Hematopoietic multipotent progenitor cell (in vitro differentiated cells): ENCODE data around the gene SLC49A3. TPM values are rescaled to one million over a fixed set of nuclear protein-coding genes. Genes with fewer than 3 reads are reported as not detected.
"Not testable (repeated sequence)": the region's sequence is repeated elsewhere in the genome, so short reads cannot be mapped to it uniquely, and the experiment has no call there.

Experiments used
- DNase-seq, 3 donors: peaks; one replicate each; pipeline ENCODE4 v3.0.0-alpha.2; 2011 to 2015; ENCODE audit warnings: low read depth in 2 of 3, low spot score in 2 of 3
- total RNA-seq: library from RNA; depleted of rRNA; stranded (reverse); fragments of >200 nt; gene quantifications from one replicate; pipeline ENCODE4 v1.2.3, GENCODE V29; 2012

Gene SLC49A3
- total RNA-seq, 1 donor = 5.9 TPM

GRCh38 chr4:704198-704891, 15.4 kb upstream of the SLC49A3 start:
- no peak for DNase-seq

- no peak for DNase-seq
These were observed 14.6 kb upstream of the SLC49A3 start for GRCh38 chr4:703336-704197.

- DNase-seq = no peak
These were observed 13.7 kb upstream of the SLC49A3 start for GRCh38 chr4:702618-703048.

- no peak for DNase-seq
These were observed 11.8 kb upstream of the SLC49A3 start for GRCh38 chr4:700587-701264.

GRCh38 chr4:699816-700580, 11.0 kb upstream of the SLC49A3 start:
- no peak for DNase-seq

GRCh38 chr4:694341-694940, 5.5 kb upstream of the SLC49A3 start:
- DNase-seq = not testable (repeated sequence)

GRCh38 chr4:692771-693554, 4.0 kb upstream of the SLC49A3 start:
- DNase-seq = no peak

- no peak for DNase-seq
These were observed 772 bp upstream of the SLC49A3 start for GRCh38 chr4:689723-690122.

GRCh38 chr4:687971-688853, 739 bp downstream of the SLC49A3 start:
- no peak for DNase-seq

- DNase-seq = no peak
These were observed 1.6 kb downstream of the SLC49A3 start for GRCh38 chr4:687048-687970.

- no peak for DNase-seq
These were observed 2.4 kb downstream of the SLC49A3 start for GRCh38 chr4:686413-687040.

- DNase-seq = no peak
These were observed 3.1 kb downstream of the SLC49A3 start for GRCh38 chr4:685679-686412.

GRCh38 chr4:684623-685327, 4.2 kb downstream of the SLC49A3 start:
- no peak for DNase-seq

GRCh38 chr4:683982-684622, 4.8 kb downstream of the SLC49A3 start:
- DNase-seq = peak in 1 of 3 donors; percentile 69

GRCh38 chr4:683247-683897, 5.6 kb downstream of the SLC49A3 start:
- DNase-seq = peak in 1 of 3 donors; percentile 46
